CD4-positive, alpha-beta T cell treated with Interleukin-2 at 100 ng/mL for 4 hours (primary cell): ENCODE measurements around the gene EIF4A3.
A peak's percentile ranks its signal among the peaks of the same experiment; 100 is the strongest.

Source experiments
- DNase-seq: peaks from one replicate; pipeline ENCODE4 v3.0.0-alpha.2; 2020; ENCODE audit warnings: low spot score

The EIF4A3 gene

GRCh38 chr17:80147035-80147822, at the start of gene EIF4A3:
TSS of gene EIF4A3 (minus strand) at chr17:80147128. CDS start at chr17:80146961, 167 bp downstream.
- peak; percentile 97 for DNase-seq

- DNase-seq, result no peak
Measured at GRCh38 chr17:80196652-80197051, 49.7 kb upstream of the EIF4A3 start.

GRCh38 chr17:80195671-80196529, 49.0 kb upstream of the EIF4A3 start:
- DNase-seq, result peak; percentile 63

- no peak for DNase-seq
Measured at GRCh38 chr17:80195141-80195540, 48.2 kb upstream of the EIF4A3 start.

- no peak for DNase-seq
Measured at GRCh38 chr17:80191865-80192661, 45.1 kb upstream of the EIF4A3 start.

GRCh38 chr17:80191192-80191591, 44.3 kb upstream of the EIF4A3 start:
- DNase-seq, result no peak

- no peak for DNase-seq
Measured at GRCh38 chr17:80190716-80191115, 43.8 kb upstream of the EIF4A3 start.

GRCh38 chr17:80189611-80190010, 42.7 kb upstream of the EIF4A3 start:
- no peak for DNase-seq

- DNase-seq, result no peak
Measured at GRCh38 chr17:80187515-80187941, 40.6 kb upstream of the EIF4A3 start.

- DNase-seq, result no peak
Measured at GRCh38 chr17:80187090-80187489, 40.2 kb upstream of the EIF4A3 start.

- no peak for DNase-seq
Measured at GRCh38 chr17:80185968-80186367, 39.0 kb upstream of the EIF4A3 start.

- no peak for DNase-seq
Measured at GRCh38 chr17:80184423-80184714, 37.4 kb upstream of the EIF4A3 start.

GRCh38 chr17:80183581-80184422, 36.9 kb upstream of the EIF4A3 start:
- no peak for DNase-seq

GRCh38 chr17:80182845-80183223, 35.9 kb upstream of the EIF4A3 start:
- DNase-seq, result no peak

GRCh38 chr17:80182118-80182844, 35.4 kb upstream of the EIF4A3 start:
- no peak for DNase-seq

GRCh38 chr17:80181431-80181830, 34.5 kb upstream of the EIF4A3 start:
- no peak for DNase-seq

GRCh38 chr17:80180192-80180591, 33.3 kb upstream of the EIF4A3 start:
- no peak for DNase-seq

- no peak for DNase-seq
Measured at GRCh38 chr17:80177986-80178595, 31.2 kb upstream of the EIF4A3 start.

- DNase-seq, result no peak
Measured at GRCh38 chr17:80176757-80177156, 29.8 kb upstream of the EIF4A3 start.

GRCh38 chr17:80173916-80174315, 27.0 kb upstream of the EIF4A3 start:
- DNase-seq, result no peak
